ENCODE data around the gene HS3ST3A1. TPM values are rescaled to one million over a fixed set of nuclear protein-coding genes. Genes with fewer than 3 reads are reported as not detected.

Gene HS3ST3A1
- total and polyA plus RNA-seq, 9 donors, result 2.2 to 41.4 (median 10.7) TPM

GRCh38 chr17:13462146-13462545 is 139.6 kb downstream of the HS3ST3A1 start:
- Histone ChIP-seq H3K4me3 (no peak overlapping the region), H3K36me3 (no peaks in the 10 kb centered on the region), H3K4me1 (ENCODE audit: insufficient read depth) (no peaks in the 10 kb centered on the region), H3K27me3 (no peaks in the 10 kb centered on the region), H3K27ac (no peak overlapping the region), H3K9me3 (no peaks in the 10 kb centered on the region)
- DNase-seq, result no peak
- intact Hi-C loops (cut with DNase I), result no loop called here
- WGBS, 3 donors, result 87 to 93% (median 88%) methylated on average over 1 of the region's 1 CpG
- TF ChIP-seq EP300 (IDR thresholded peaks at IDR 0.05), result no peak
- no peak for TF ChIP-seq CTCF (IDR thresholded peaks at IDR 0.05)
- no peak for TF ChIP-seq POLR2A (IDR thresholded peaks at IDR 0.05)

- intact Hi-C loops (cut with DNase I), result no loop called here
- 27 to 38% (median 28%) methylated on average over 3 of the region's 3 CpGs for WGBS, 3 donors
- Histone ChIP-seq H3K27ac (no peak overlapping the region), H3K4me1 (ENCODE audit: insufficient read depth) (no peaks in the 10 kb centered on the region), H3K9me3 (no peaks in the 10 kb centered on the region), H3K4me3 (no peak overlapping the region), H3K27me3 (no peaks in the 10 kb centered on the region), H3K36me3 (no peaks in the 10 kb centered on the region)
- TF ChIP-seq CTCF (IDR thresholded peaks at IDR 0.05) (no peak), POLR2A (IDR thresholded peaks at IDR 0.05) (no peak), EP300 (IDR thresholded peaks at IDR 0.05) (no peak)
- DNase-seq, result no peak
Observed at GRCh38 chr17:13460261-13461000, 141.3 kb downstream of the HS3ST3A1 start.

- intact Hi-C loops (cut with DNase I), result no loop called here
- H3K27me3 ChIP-seq, result no peaks in the 10 kb centered on the region
- TF ChIP-seq POLR2A (IDR thresholded peaks at IDR 0.05), result no peak
- no peak for TF ChIP-seq CTCF (IDR thresholded peaks at IDR 0.05)
- no peak for TF ChIP-seq EP300 (IDR thresholded peaks at IDR 0.05)
- no peaks in the 10 kb centered on the region for H3K4me1 ChIP-seq (ENCODE audit: insufficient read depth)
- 56 to 68% (median 58%) methylated on average over 3 of the region's 3 CpGs for WGBS, 3 donors
- H3K4me3 ChIP-seq, result no peak overlapping the region
- H3K9me3 ChIP-seq, result no peaks in the 10 kb centered on the region
- no peaks in the 10 kb centered on the region for H3K36me3 ChIP-seq
- no peak overlapping the region for H3K27ac ChIP-seq
- DNase-seq, result no peak
Observed at GRCh38 chr17:13457783-13458182, 143.9 kb downstream of the HS3ST3A1 start.

Small RNAs within 50 kb of the gene (microRNA-seq; reads per million reads assigned to microRNA genes)
- 0 reads per million in 3 donors for gene MIR548H3

Small RNAs within 50 kb of the gene (small RNA-seq; reads per million reads assigned to genes)
- not detected for gene MIR548H3
